Esophagus muscularis mucosa (tissue), 4 donors: ENCODE results near the gene MRPS27. TPM values are rescaled to one million over a fixed set of nuclear protein-coding genes. Genes with fewer than 3 reads are reported as not detected.

Experiments used
- DNase-seq: peaks from one replicate; pipeline ENCODE4 v3.0.0-alpha.2; 2017; ENCODE audit errors: extremely low spot score
- H3K27ac ChIP-seq, 4 donors: fragments of 200-600 bp; sonication (generic); replicated peaks in 1 of 4; 1 replicate in 3 of 4; 2 replicates in 1 of 4; pipeline ENCODE4 v1.5.1; 2016 to 2019; ENCODE audit warnings: mild to moderate bottlenecking in 1 of 4
- H3K27me3 ChIP-seq, 4 donors: fragments of 200-600 bp; sonication (generic); one replicate each; pipeline versions ENCODE4 v1.5.1 to v1.6.0; 2016 to 2019
- H3K36me3 ChIP-seq, 4 donors: fragments of 200-600 bp; sonication (generic); one replicate each; pipeline ENCODE4 v1.5.1; 2016 to 2019
- H3K4me1 ChIP-seq, 4 donors: fragments of 200-600 bp; sonication (generic); one replicate each; pipeline ENCODE4 v1.5.1; 2016 to 2019
- H3K4me3 ChIP-seq, 4 donors: fragments of 200-600 bp; sonication (generic); 1 replicate in 2 of 4; 2 replicates in 2 of 4; pipeline ENCODE4 v1.5.1; 2016 to 2019; ENCODE audit warnings: mild to moderate bottlenecking in 4 of 4, moderate library complexity in 1 of 4
- H3K9me3 ChIP-seq, 4 donors: fragments of 200-600 bp; sonication (generic); 1 replicate in 3 of 4; 2 replicates in 1 of 4; pipeline ENCODE4 v1.5.1; 2016 to 2019
- EP300 ChIP-seq: sonication (generic); formaldehyde crosslinking; IDR thresholded peaks from one replicate; pipeline ENCODE4 v1.6.1; 2017; ENCODE audit warnings: antibody characterized with exemption
- POLR2A ChIP-seq: fragments of 450-650 bp; IDR thresholded peaks from one replicate; pipeline ENCODE4 v1.6.1; 2017; ENCODE audit warnings: antibody characterized with exemption, moderate library complexity, mild to moderate bottlenecking, low read depth
- POLR2AphosphoS5 ChIP-seq, 2 donors: sonication (generic); formaldehyde crosslinking; IDR thresholded peaks; one replicate each; pipeline ENCODE4 v1.6.1; 2017; ENCODE audit warnings: antibody characterized with exemption in 2 of 2
- WGBS: methylation state at CpG from one replicate; pipeline ENCODE4 v1.1.5; 2018; 5-methylcytosine and 5-hydroxymethylcytosine counted together
- intact Hi-C: fragments of 100-400 bp; cut with DNase I; formaldehyde crosslinking; loops from one replicate; pipeline ENCODE4 v1.15.1; 2023
- total RNA-seq, 4 donors: library from RNA; depleted of rRNA; stranded (reverse); fragments of >200 nt; gene quantifications; one replicate each; pipeline versions ENCODE4 v1.1.0 to v1.2.1, GENCODE V29; 2016
- TF ChIP-seq, protein P1 (sequence below), 3 experiments: fragments of 200-600 bp in 2 of 3; fragments of 450-650 bp in 1 of 3; sonication (generic) in 2 of 3; IDR thresholded peaks; one replicate each; pipeline ENCODE4 v1.5.1; 2017 to 2019; ENCODE audit warnings: antibody characterized with exemption in 3 of 3, mild to moderate bottlenecking in 2 of 3, moderate library complexity in 1 of 3

Gene MRPS27
- total RNA-seq, 4 donors from 2014 or later = 38.6 to 53.5 (median 45.7) TPM

DNA sequence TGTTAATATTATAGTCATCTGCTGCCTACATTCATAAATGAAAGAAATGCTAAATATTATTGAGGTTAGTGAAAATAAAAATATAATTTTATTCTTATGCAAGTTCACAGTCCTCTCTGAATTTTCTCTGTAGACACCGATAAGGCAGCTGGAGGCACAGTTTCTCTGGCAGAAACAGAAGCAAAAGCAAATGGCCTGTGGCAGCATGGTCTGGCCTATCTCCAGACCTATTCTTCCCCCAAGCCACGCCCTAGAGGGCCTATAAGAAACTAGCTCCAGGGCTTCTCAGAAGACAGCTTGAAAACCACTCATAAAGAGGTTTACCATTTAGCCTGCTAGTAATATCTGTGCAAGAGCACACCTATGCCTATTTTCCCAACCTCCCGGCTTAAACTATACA lies 28.4 kb downstream of the MRPS27 start:
- Histone ChIP-seq H3K9me3 (no peaks in the 10 kb centered on the region), H3K27ac (no peak overlapping the region), H3K36me3 (peaks cover 0 to 29% (median 9%) of the 10 kb centered on the region in 4 donors), H3K4me3 (no peak overlapping the region), H3K27me3 (no peaks in the 10 kb centered on the region), H3K4me1 (peaks cover 5 to 18% (median 8%) of the 10 kb centered on the region in 4 donors)
- no peak for DNase-seq
- 98% methylated on average over 3 of the region's 3 CpGs for WGBS
- intact Hi-C loops = no loop called here
- TF ChIP-seq, protein P1, sequence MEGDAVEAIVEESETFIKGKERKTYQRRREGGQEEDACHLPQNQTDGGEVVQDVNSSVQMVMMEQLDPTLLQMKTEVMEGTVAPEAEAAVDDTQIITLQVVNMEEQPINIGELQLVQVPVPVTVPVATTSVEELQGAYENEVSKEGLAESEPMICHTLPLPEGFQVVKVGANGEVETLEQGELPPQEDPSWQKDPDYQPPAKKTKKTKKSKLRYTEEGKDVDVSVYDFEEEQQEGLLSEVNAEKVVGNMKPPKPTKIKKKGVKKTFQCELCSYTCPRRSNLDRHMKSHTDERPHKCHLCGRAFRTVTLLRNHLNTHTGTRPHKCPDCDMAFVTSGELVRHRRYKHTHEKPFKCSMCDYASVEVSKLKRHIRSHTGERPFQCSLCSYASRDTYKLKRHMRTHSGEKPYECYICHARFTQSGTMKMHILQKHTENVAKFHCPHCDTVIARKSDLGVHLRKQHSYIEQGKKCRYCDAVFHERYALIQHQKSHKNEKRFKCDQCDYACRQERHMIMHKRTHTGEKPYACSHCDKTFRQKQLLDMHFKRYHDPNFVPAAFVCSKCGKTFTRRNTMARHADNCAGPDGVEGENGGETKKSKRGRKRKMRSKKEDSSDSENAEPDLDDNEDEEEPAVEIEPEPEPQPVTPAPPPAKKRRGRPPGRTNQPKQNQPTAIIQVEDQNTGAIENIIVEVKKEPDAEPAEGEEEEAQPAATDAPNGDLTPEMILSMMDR (IDR thresholded peaks at IDR 0.05) = no peak
- TF ChIP-seq EP300 = no peak
- no peak for TF ChIP-seq POLR2AphosphoS5 (IDR thresholded peaks at IDR 0.05)
- no peak for TF ChIP-seq POLR2A

DNA sequence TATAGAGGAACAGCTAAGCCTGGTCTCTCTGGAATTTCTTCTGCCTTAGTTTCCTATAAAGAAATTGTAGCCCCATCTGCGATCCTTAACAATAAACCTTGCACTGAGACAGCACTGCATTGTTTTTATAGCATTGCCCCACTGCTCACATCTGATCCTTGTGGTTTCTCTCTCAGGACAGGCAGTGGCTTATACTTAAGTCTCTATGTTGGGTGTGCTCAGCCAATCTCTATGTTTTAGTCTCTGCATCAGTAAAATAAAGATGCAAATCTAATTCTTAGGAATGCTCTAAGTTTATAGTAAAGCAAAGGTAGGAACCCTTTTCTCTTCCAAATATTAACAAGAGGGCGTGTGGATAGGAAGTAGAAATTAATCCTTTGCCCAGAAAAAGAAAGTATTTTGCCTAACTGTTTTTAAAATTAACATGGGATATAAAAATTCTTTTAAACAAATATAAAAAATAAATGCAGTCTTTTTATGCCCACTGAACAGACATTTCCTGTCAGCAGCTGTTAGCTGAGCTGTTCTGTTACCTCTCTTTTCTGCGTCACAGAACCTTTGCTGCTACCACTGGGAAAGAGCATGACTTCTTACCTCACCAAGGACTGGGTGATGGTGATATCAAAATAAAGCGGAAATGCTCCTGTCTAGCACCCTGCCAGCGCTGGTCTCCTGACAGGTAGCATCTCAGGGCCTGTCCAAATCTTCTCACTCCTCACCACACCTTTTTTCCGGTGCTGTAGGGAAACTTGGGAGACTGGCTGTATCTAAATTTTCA lies 29.5 kb downstream of the MRPS27 start:
- peaks cover 0 to 29% (median 6%) of the 10 kb centered on the region in 4 donors for H3K36me3 ChIP-seq
- no peak for TF ChIP-seq POLR2AphosphoS5 (IDR thresholded peaks at IDR 0.05)

DNA sequence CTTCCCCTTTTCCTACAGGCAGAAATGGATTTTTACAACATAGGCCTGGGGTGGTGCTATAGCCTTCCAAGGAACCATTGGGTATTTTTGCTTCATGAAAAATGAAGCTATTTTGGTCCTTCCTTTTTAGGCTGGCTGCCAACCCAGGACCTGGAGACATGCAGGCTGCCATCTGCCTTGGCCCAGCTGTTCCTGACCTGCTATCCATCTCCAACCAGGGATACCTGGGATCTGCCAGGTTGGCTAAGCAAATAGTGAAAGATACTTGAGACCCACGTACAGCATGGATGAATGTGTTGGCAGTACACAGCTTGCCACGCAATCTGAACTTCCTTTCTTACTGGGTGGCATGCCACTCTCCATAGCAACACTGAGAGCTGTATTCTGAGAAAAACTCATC lies 31.1 kb downstream of the MRPS27 start:
- Histone ChIP-seq H3K9me3 (no peaks in the 10 kb centered on the region), H3K27me3 (no peaks in the 10 kb centered on the region), H3K4me3 (no peak overlapping the region), H3K4me1 (peaks cover 5 to 17% (median 6%) of the 10 kb centered on the region in 4 donors), H3K36me3 (peaks cover 0 to 23% (median 6%) of the 10 kb centered on the region in 4 donors), H3K27ac (no peak overlapping the region)
- intact Hi-C loops = no loop called here
- TF ChIP-seq POLR2A (no peak), EP300 (no peak), POLR2AphosphoS5 (IDR thresholded peaks at IDR 0.05) (no peak)
- TF ChIP-seq, protein P1 (IDR thresholded peaks at IDR 0.05) = no peak
- WGBS = 80% methylated on average over 2 of the region's 2 CpGs
- no peak for DNase-seq

More for the DNA sequence above, 29.5 kb downstream of the MRPS27 start:
- intact Hi-C loops = no loop called here
- no peak for DNase-seq
- WGBS = 96% methylated on average over 6 of the region's 6 CpGs
- no peaks in the 10 kb centered on the region for H3K27me3 ChIP-seq
- H3K4me1 ChIP-seq = peaks cover 5 to 18% (median 8%) of the 10 kb centered on the region in 4 donors
- no peaks in the 10 kb centered on the region for H3K9me3 ChIP-seq
- no peak overlapping the region for H3K27ac ChIP-seq
- no peak overlapping the region for H3K4me3 ChIP-seq

DNA sequence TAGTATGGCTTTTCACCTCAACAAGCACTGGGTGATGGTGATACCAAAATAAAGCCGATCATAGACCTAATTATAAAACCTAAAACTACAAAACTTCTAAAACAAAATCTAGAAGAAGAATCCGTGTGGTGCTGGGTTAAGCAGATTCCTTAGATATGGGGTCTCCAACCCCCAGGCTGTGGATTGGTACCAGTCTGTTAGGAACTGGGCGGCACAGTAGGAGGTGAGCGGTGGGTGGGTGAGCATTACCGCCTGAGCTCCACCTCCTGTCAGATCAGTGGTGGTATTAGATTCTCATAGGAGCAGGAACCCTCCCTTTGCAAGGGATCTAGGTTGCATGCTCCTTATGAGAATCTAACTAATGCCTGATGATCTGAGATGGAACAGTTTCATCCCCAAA lies 33.2 kb downstream of the MRPS27 start:
- DNase-seq = no peak
- TF ChIP-seq POLR2AphosphoS5 (IDR thresholded peaks at IDR 0.05) (no peak), POLR2A (no peak), EP300 (no peak)
- TF ChIP-seq, protein P1 (IDR thresholded peaks at IDR 0.05) = no peak
- H3K4me3 ChIP-seq = no peak overlapping the region
- intact Hi-C loops = no loop called here
- peaks cover 0 to 23% (median 6%) of the 10 kb centered on the region in 4 donors for H3K36me3 ChIP-seq
- no peaks in the 10 kb centered on the region for H3K9me3 ChIP-seq
- no peaks in the 10 kb centered on the region for H3K27me3 ChIP-seq
- H3K4me1 ChIP-seq = peaks cover 8 to 27% (median 19%) of the 10 kb centered on the region in 4 donors
- whole genome bisulfite sequencing = 98% methylated on average over 5 of the region's 5 CpGs
- no peak overlapping the region for H3K27ac ChIP-seq

DNA sequence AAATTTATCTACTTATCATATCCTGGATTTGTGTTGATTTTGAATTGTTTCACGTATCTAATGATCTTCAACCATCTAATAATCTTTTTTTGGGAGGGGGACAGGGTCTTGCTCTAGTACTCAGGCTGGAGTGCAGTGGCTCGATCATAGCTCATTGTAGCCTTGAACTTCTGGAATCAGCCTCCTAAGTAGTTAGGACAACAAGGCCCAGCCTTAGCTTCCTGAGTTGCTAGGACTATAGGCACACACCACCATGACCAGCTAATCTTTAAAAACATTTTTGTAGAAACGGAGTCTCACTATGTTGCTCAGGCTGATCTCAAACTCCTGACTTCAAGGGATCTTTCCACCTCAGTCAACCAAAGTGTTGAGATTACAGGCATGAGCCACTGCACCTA lies 34.6 kb downstream of the MRPS27 start:
- WGBS = 91% methylated on average over 3 of the region's 3 CpGs
- intact Hi-C loops = no loop called here
- no peak overlapping the region for H3K27ac ChIP-seq
- peaks cover 8 to 40% (median 33%) of the 10 kb centered on the region in 4 donors for H3K4me1 ChIP-seq
- DNase-seq = no peak
- no peaks in the 10 kb centered on the region for H3K27me3 ChIP-seq
- H3K36me3 ChIP-seq = peaks cover 0 to 23% (median 3%) of the 10 kb centered on the region in 4 donors
- no peak for TF ChIP-seq EP300
- TF ChIP-seq, protein P1 (IDR thresholded peaks at IDR 0.05) = no peak
- TF ChIP-seq POLR2A = no peak
- TF ChIP-seq POLR2AphosphoS5 (IDR thresholded peaks at IDR 0.05) = no peak
- H3K4me3 ChIP-seq = no peak overlapping the region
- H3K9me3 ChIP-seq = no peaks in the 10 kb centered on the region
